GM19455 (cell line): ENCODE measurements around the gene ZNF337.
"Not testable (repeated sequence)": the region's sequence is repeated elsewhere in the genome, so short reads cannot be mapped to it uniquely, and the experiment has no call there.

ENCODE experiments used
- ATAC-seq: cut with Tn5 transposase; IDR thresholded peaks from one replicate; pipeline ENCODE4 v1.9.1; 2021; ENCODE audit not compliant: unreplicated experiment

Gene ZNF337

GRCh38 chr20:25696371-25697131 lies at the start of gene ZNF337:
TSS of gene ZNF337 (minus strand) at chr20:25696853. CDS start at chr20:25686417, 10,436 bp downstream.
- ATAC-seq, result peak; percentile 98

- no peak for ATAC-seq
Measured at GRCh38 chr20:25745738-25746137, 49.1 kb upstream of the ZNF337 start.

GRCh38 chr20:25745100-25745499 lies 48.4 kb upstream of the ZNF337 start:
- no peak for ATAC-seq

GRCh38 chr20:25744261-25744660 lies 47.6 kb upstream of the ZNF337 start:
- no peak for ATAC-seq

GRCh38 chr20:25741088-25741487 lies 44.4 kb upstream of the ZNF337 start:
- no peak for ATAC-seq

GRCh38 chr20:25739615-25740320 lies 43.1 kb upstream of the ZNF337 start:
- no peak for ATAC-seq

- no peak for ATAC-seq
Measured at GRCh38 chr20:25738198-25738597, 41.5 kb upstream of the ZNF337 start.

- ATAC-seq, result no peak
Measured at GRCh38 chr20:25733903-25734302, 37.2 kb upstream of the ZNF337 start.

- no peak for ATAC-seq
Measured at GRCh38 chr20:25730862-25731261, 34.2 kb upstream of the ZNF337 start.

GRCh38 chr20:25726357-25726756 lies 29.7 kb upstream of the ZNF337 start:
- ATAC-seq, result no peak

GRCh38 chr20:25725639-25726038 lies 29.0 kb upstream of the ZNF337 start:
- ATAC-seq, result no peak

GRCh38 chr20:25723975-25724374 lies 27.3 kb upstream of the ZNF337 start:
- ATAC-seq, result no peak

GRCh38 chr20:25720285-25720684 lies 23.6 kb upstream of the ZNF337 start:
- ATAC-seq, result no peak

- ATAC-seq, result not testable (repeated sequence)
Measured at GRCh38 chr20:25718896-25719809, 22.5 kb upstream of the ZNF337 start.

GRCh38 chr20:25707695-25708094 lies 11.0 kb upstream of the ZNF337 start:
- no peak for ATAC-seq

GRCh38 chr20:25706793-25707192 lies 10.1 kb upstream of the ZNF337 start:
- ATAC-seq, result no peak

- ATAC-seq, result no peak
Measured at GRCh38 chr20:25705830-25706351, 9.2 kb upstream of the ZNF337 start.

GRCh38 chr20:25704303-25704702 lies 7.7 kb upstream of the ZNF337 start:
- not testable (repeated sequence) for ATAC-seq

GRCh38 chr20:25700835-25701234 lies 4.2 kb upstream of the ZNF337 start:
- not testable (repeated sequence) for ATAC-seq

GRCh38 chr20:25699914-25700313 lies 3.3 kb upstream of the ZNF337 start:
- no peak for ATAC-seq

GRCh38 chr20:25697132-25697446 lies 436 bp upstream of the ZNF337 start:
- no peak for ATAC-seq
